NT2/D1 (cell line): Measurements from ENCODE around the gene CIB4.

ENCODE experiments used
- DNase-seq: peaks from one replicate; pipeline ENCODE4 v3.0.0-alpha.2; 2011; ENCODE audit warnings: low read depth, low spot score
- H3K27me3 ChIP-seq: 2 replicates; pipeline ENCODE4 v1.6.0; 2011; ENCODE audit warnings: mild to moderate bottlenecking; ENCODE audit not compliant: insufficient read length, insufficient read depth
- H3K36me3 ChIP-seq: 2 replicates; pipeline ENCODE4 v1.6.1; 2011; ENCODE audit warnings: mild to moderate bottlenecking, low read length, mixed read lengths; ENCODE audit not compliant: insufficient read depth, insufficient read length
- H3K4me1 ChIP-seq: 2 replicates; pipeline ENCODE4 v1.5.1; 2011; ENCODE audit not compliant: insufficient read depth, insufficient read length
- H3K4me3 ChIP-seq: 2 replicates; pipeline ENCODE4 v1.5.1; 2011; ENCODE audit warnings: low read depth; ENCODE audit not compliant: insufficient read length
- H3K9ac ChIP-seq: 2 replicates; pipeline ENCODE4 v1.6.0; 2011; ENCODE audit warnings: low read depth; ENCODE audit not compliant: insufficient read length
- H3K9me3 ChIP-seq: 2 replicates; pipeline ENCODE4 v1.5.1; 2011; ENCODE audit warnings: mild to moderate bottlenecking, low read length; ENCODE audit not compliant: insufficient read depth
- SUZ12 ChIP-seq: IDR thresholded peaks from 2 replicates; pipeline ENCODE4 v1.6.1; 2011; ENCODE audit not compliant: insufficient read length, insufficient read depth; ENCODE audit errors: extremely low read depth
- YY1 ChIP-seq: IDR thresholded peaks from 2 replicates; pipeline ENCODE4 v1.6.1; 2011; ENCODE audit not compliant: insufficient read length, insufficient read depth
- ZNF274 ChIP-seq: IDR thresholded peaks from 2 replicates; pipeline ENCODE4 v1.6.1; 2011; ENCODE audit warnings: mild to moderate bottlenecking, low read depth, low read length

Gene CIB4

GRCh38 chr2:26585966-26586365 lies 55.2 kb downstream of the CIB4 start:
- DNase-seq: no peak
- no peak for TF ChIP-seq SUZ12
- no peak for TF ChIP-seq ZNF274
- no peak for TF ChIP-seq YY1
- Histone ChIP-seq H3K36me3 (no peaks in the 10 kb centered on the region), H3K4me3 (no peak overlapping the region), H3K9me3 (no peaks in the 10 kb centered on the region), H3K4me1 (peaks cover 2% of the 10 kb centered on the region), H3K9ac (no peak overlapping the region), H3K27me3 (peaks cover 16% of the 10 kb centered on the region)

GRCh38 chr2:26585100-26585499 lies 56.1 kb downstream of the CIB4 start:
- H3K9me3 ChIP-seq: no peaks in the 10 kb centered on the region
- H3K4me3 ChIP-seq: no peak overlapping the region
- no peak for DNase-seq
- no peak overlapping the region for H3K9ac ChIP-seq
- no peaks in the 10 kb centered on the region for H3K36me3 ChIP-seq
- H3K27me3 ChIP-seq: peaks cover 16% of the 10 kb centered on the region
- H3K4me1 ChIP-seq: no peaks in the 10 kb centered on the region
- TF ChIP-seq ZNF274: no peak
- no peak for TF ChIP-seq YY1
- TF ChIP-seq SUZ12: no peak

GRCh38 chr2:26584656-26585055 lies 56.5 kb downstream of the CIB4 start:
- no peaks in the 10 kb centered on the region for H3K9me3 ChIP-seq
- DNase-seq: no peak
- peaks cover 12% of the 10 kb centered on the region for H3K27me3 ChIP-seq
- no peak for TF ChIP-seq ZNF274
- no peak for TF ChIP-seq SUZ12
- TF ChIP-seq YY1: no peak
- H3K4me3 ChIP-seq: no peak overlapping the region
- H3K36me3 ChIP-seq: no peaks in the 10 kb centered on the region
- no peak overlapping the region for H3K9ac ChIP-seq
- H3K4me1 ChIP-seq: no peaks in the 10 kb centered on the region

- Histone ChIP-seq H3K9me3 (no peaks in the 10 kb centered on the region), H3K4me1 (no peaks in the 10 kb centered on the region), H3K4me3 (no peak overlapping the region), H3K27me3 (peaks cover 9% of the 10 kb centered on the region), H3K9ac (no peak overlapping the region), H3K36me3 (no peaks in the 10 kb centered on the region)
- DNase-seq: no peak
- TF ChIP-seq SUZ12: no peak
- no peak for TF ChIP-seq YY1
- TF ChIP-seq ZNF274: no peak
Measured at GRCh38 chr2:26584191-26584590, 57.0 kb downstream of the CIB4 start.

GRCh38 chr2:26583381-26583911 lies 57.7 kb downstream of the CIB4 start:
- Histone ChIP-seq H3K4me1 (peaks cover 3% of the 10 kb centered on the region), H3K9ac (no peak overlapping the region), H3K27me3 (peaks cover 8% of the 10 kb centered on the region), H3K9me3 (no peaks in the 10 kb centered on the region), H3K4me3 (no peak overlapping the region), H3K36me3 (no peaks in the 10 kb centered on the region)
- DNase-seq: no peak
- TF ChIP-seq SUZ12 (no peak), YY1 (no peak), ZNF274 (no peak)

GRCh38 chr2:26582890-26583289 lies 58.3 kb downstream of the CIB4 start:
- Histone ChIP-seq H3K4me3 (no peak overlapping the region), H3K4me1 (peaks cover 5% of the 10 kb centered on the region), H3K9ac (no peak overlapping the region), H3K36me3 (no peaks in the 10 kb centered on the region), H3K27me3 (peaks cover 11% of the 10 kb centered on the region), H3K9me3 (no peaks in the 10 kb centered on the region)
- DNase-seq: no peak
- TF ChIP-seq SUZ12 (no peak), YY1 (no peak)

- no peak for TF ChIP-seq SUZ12
- no peak for TF ChIP-seq ZNF274
- no peak for TF ChIP-seq YY1
- H3K9me3 ChIP-seq: no peaks in the 10 kb centered on the region
- peaks cover 10% of the 10 kb centered on the region for H3K4me1 ChIP-seq
- H3K27me3 ChIP-seq: peaks cover 11% of the 10 kb centered on the region
- H3K4me3 ChIP-seq: no peak overlapping the region
- no peak for DNase-seq
- no peaks in the 10 kb centered on the region for H3K36me3 ChIP-seq
- H3K9ac ChIP-seq: no peak overlapping the region
Measured at GRCh38 chr2:26581991-26582842, 58.9 kb downstream of the CIB4 start.
